Heart left ventricle (tissue), 16 donors: Measurements from ENCODE around the gene RAB17. TPM values are rescaled to one million over a fixed set of nuclear protein-coding genes. Genes with fewer than 3 reads are reported as not detected.

Experiments
- ATAC-seq, 4 donors: fragments of 200-7000 bp; cut with Tn5 transposase; one replicate each; pipeline ENCODE4 v1.9.1; 2020 to 2022; ENCODE audit warnings: moderate library complexity in 4 of 4, mild to moderate bottlenecking in 3 of 4, moderate number of reproducible peaks in 1 of 4
- DNase-seq, 5 donors: peaks; one replicate each; pipeline ENCODE4 v3.0.0-alpha.2; 2020
- H3K27ac ChIP-seq, 12 donors: fragments of 200-600 bp; sonication (generic) in 4 of 12; one replicate each; pipeline versions ENCODE4 v1.5.0 to v1.8.0; 2016 to 2022; ENCODE audit warnings: mild to moderate bottlenecking in 2 of 12
- H3K27me3 ChIP-seq, 9 donors: fragments of 200-600 bp; sonication (generic) in 2 of 9; one replicate each; pipeline versions ENCODE4 v1.5.1 to v1.8.0; 2016 to 2022; ENCODE audit warnings: mild to moderate bottlenecking in 3 of 9
- H3K36me3 ChIP-seq, 9 donors: fragments of 200-600 bp; sonication (generic) in 2 of 9; one replicate each; pipeline versions ENCODE4 v1.5.0 to v1.8.0; 2018 to 2022; ENCODE audit warnings: mild to moderate bottlenecking in 2 of 9
- H3K4me1 ChIP-seq, 12 donors: fragments of 200-600 bp; sonication (generic) in 4 of 12; one replicate each; pipeline versions ENCODE4 v1.5.0 to v1.8.0; 2016 to 2022; ENCODE audit warnings: mild to moderate bottlenecking in 3 of 12
- H3K4me3 ChIP-seq, 12 donors: fragments of 200-600 bp; sonication (generic) in 4 of 12; one replicate each; pipeline versions ENCODE4 v1.5.0 to v1.8.0; 2017 to 2022; ENCODE audit warnings: mild to moderate bottlenecking in 9 of 12, moderate library complexity in 4 of 12
- H3K9me3 ChIP-seq, 12 donors: fragments of 200-600 bp; sonication (generic) in 4 of 12; one replicate each; pipeline versions ENCODE4 v1.5.0 to v1.8.0; 2016 to 2022; ENCODE audit warnings: mild to moderate bottlenecking in 1 of 12
- POLR2A ChIP-seq, 2 donors: fragments of 450-650 bp; IDR thresholded peaks; one replicate each; pipeline ENCODE4 v1.6.1; 2017; ENCODE audit warnings: antibody characterized with exemption in 2 of 2, mild to moderate bottlenecking in 2 of 2, moderate library complexity in 2 of 2
- WGBS, 4 donors: extraction: QIAGEN DNeasy Blood & Tissue Kit in 2 of 4; methylation state at CpG; one replicate each; pipeline versions ENCODE4 v1.1.5 to v1.1.7; 2013 to 2018; 5-methylcytosine and 5-hydroxymethylcytosine counted together
- intact Hi-C, 10 donors: fragments of 100-400 bp; cut with DNase I; formaldehyde crosslinking; loops; one replicate each; pipeline versions ENCODE4 v1.11.1 to v1.14.2; 2022
- polyA plus RNA-seq, 2 donors: library from polyadenylated mRNA; stranded (reverse); fragments of 200-250 nt; gene quantifications; one replicate each; pipeline ENCODE4 v1.2.3, GENCODE V29; 2013
- total RNA-seq, 9 donors: library from RNA; depleted of rRNA in 2 of 9; stranded (reverse); fragments of >200 nt in 2 of 9; fragmentation: NEBNext Ultra II Directional in 3 of 9; extraction: Animal tissue kit (Norgen Biotek cat#: 25700) in 3 of 9; gene quantifications; one replicate each; pipeline versions ENCODE4 v1.1.0 to v1.2.4, GENCODE V29; 2016 to 2023
- TF ChIP-seq, protein P1 (sequence below), 12 donors: fragments of 200-600 bp; sonication (generic) in 4 of 12; IDR thresholded peaks; one replicate each; pipeline versions ENCODE4 v1.5.0 to v1.8.0; 2018 to 2022; ENCODE audit warnings: antibody characterized with exemption in 12 of 12, mild to moderate bottlenecking in 5 of 12
- donor health status: ischemic (EF 13 %, LVEDD 7.1; RV severe dilation, severe dysfunction).
- donor health status: healthy with polysubstance abuse.
- donor health status: DM: no; HTN: yes; CAD: no.
- donor health status: DM: no; HTN: no; CAD: no.
- donor health status: ischemic (EF 25% LVEDD 6.9; RV normal size, moderate dysfunction).
- donor health status: ischemic (EF 25% LVEDD 5.7; RV mildly dilated, moderate dysfunction).
- donor health status: healthy.
- donor health status: DM: yes; HTN: yes; CAD: no.
- donor health status: ischemic (EF 35%, LVEDD 5.7; RV mildly dilated, moderate dysfunction).
- donor health status: nonischemic (EF 11% LVEDD 7.7; RV severe dilation, severe dysfunction).
- donor health status: DM: yes; HTN: yes; CAD: no.
- donor health status: PGD.
- donor health status: ischemic (EF 29% LVEDD 5.4; RV normal size, mild dysfunction).
- donor health status: nonischemic (EF 23%, LVEDD 6.1; RV moderate dilation, normal function).

Gene RAB17
- total and polyA plus RNA-seq, 11 donors, result 1.1 to 7.3 (median 3.7) TPM

DNA sequence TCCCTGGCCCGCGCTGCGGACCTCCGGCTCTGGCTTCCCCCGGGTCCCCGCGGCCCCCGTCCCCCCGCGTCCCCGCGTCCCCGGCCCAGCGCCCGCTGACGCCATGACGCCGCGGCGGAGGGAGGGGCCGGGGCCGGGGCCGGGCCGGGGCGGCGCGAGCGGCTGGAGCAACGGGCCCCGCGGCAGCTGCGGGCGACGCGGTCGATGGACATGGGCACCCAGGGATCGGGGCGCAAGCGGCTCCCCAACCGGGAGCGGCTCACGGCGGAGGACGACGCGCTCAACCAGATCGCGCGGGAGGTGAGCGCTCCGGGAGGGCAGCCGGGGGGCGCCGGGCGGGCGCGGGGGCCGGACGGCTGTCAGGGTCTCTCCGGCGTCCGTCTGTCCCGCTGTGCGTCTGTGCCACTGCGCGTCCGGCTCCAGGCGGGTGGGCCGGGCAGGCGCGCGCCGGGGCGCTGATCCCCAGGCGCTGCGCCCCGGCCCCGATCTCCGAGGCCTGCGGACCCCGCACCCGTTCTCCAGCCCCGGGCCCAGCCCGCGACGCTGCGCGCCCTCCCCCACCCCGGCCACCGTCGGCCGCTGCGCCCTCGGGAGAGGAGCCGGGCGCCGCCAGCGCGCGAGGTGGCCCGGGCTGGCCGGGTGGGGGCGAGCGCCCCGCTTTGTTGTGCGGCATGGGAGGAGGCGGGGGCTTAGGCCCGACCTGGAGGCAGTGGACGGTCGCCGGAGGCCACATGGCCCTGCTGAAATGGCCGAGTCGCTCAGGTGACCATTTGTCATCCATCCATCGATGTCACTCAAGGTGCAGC, 37.1 kb upstream of the RAB17 start, which contains the start of gene LRRFIP1:
Gene LRRFIP1, plus strand, starts transcription at position 147 of the 806 bp plus-strand sequence. Its CDS starts 58 bp downstream, at position 205.
- Histone ChIP-seq H3K27me3 (peaks cover 0 to 6% (median 0%) of the 10 kb centered on the region in 9 donors), H3K4me1 (peaks cover 7 to 69% (median 48%) of the 10 kb centered on the region in 12 donors), H3K9me3 (no peaks in the 10 kb centered on the region), H3K36me3 (peaks cover 0 to 18% (median 0%) of the 10 kb centered on the region in 9 donors), H3K4me3 (peak within 1 kb of the TSS; percentile 52 to 92 (median 73)), H3K27ac (peak within 1 kb of the TSS; percentile 82 to 96 (median 90))
- 0 to 7% (median 1%) methylated on average over 3 to 114 of the region's 114 CpGs for WGBS, 4 donors
- TF ChIP-seq, protein P1, sequence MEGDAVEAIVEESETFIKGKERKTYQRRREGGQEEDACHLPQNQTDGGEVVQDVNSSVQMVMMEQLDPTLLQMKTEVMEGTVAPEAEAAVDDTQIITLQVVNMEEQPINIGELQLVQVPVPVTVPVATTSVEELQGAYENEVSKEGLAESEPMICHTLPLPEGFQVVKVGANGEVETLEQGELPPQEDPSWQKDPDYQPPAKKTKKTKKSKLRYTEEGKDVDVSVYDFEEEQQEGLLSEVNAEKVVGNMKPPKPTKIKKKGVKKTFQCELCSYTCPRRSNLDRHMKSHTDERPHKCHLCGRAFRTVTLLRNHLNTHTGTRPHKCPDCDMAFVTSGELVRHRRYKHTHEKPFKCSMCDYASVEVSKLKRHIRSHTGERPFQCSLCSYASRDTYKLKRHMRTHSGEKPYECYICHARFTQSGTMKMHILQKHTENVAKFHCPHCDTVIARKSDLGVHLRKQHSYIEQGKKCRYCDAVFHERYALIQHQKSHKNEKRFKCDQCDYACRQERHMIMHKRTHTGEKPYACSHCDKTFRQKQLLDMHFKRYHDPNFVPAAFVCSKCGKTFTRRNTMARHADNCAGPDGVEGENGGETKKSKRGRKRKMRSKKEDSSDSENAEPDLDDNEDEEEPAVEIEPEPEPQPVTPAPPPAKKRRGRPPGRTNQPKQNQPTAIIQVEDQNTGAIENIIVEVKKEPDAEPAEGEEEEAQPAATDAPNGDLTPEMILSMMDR (IDR thresholded peaks at IDR 0.05), result peak in 2 of 12 donors; percentile 31 to 39
- TF ChIP-seq POLR2A (IDR thresholded peaks at IDR 0.05), result peak in 1 of 2 donors; percentile 36
- ATAC-seq (peak in 3 of 4 donors; percentile 52 to 81 (median 79)), DNase-seq (peak in 4 of 5 donors; percentile 62 to 70 (median 67))
- intact Hi-C loops, result loop anchor here in 5 of 10 donors (5.0 kb wide), 3 partner anchors 35 to 105 kb away; no protein-coding TSS in a partner anchor

DNA sequence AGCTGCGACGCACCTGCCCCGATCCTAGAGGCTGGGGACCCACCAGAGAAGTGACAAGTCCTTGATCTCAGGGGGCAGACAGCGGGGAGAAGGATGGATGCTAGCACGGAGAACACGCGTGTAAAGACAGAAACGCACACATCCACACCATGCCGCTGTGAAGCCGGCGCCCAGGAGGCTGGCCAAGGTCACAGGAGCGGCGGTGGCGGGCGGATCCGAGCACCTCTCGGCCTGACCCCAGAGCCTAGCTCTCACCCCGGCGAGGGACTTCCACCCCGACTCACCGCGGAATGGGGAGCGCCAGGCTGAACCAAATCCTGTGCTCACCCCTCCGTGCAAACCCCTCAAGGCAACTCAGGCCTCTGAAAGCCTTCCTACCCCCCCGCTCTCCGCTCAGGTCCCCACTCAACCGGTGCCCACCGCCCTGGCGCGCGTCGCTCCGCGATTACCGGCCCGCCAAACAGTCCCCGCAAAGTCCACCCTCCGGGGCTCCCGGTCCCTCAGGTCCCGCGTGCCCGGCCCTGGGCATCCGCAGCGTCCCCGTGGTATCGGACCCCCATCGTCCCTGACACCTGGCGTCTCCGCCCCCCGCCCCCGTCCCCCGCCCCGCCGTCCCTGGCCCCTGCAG, 36.4 kb upstream of the RAB17 start:
- WGBS, 4 donors, result 20 to 42% (median 25%) methylated on average over 22 to 54 of the region's 54 CpGs
- DNase-seq (no peak), ATAC-seq (peak in 3 of 4 donors; percentile 8 to 37 (median 21))
- H3K4me1 ChIP-seq, result peaks cover 7 to 65% (median 45%) of the 10 kb centered on the region in 12 donors
- peaks cover 0 to 13% (median 0%) of the 10 kb centered on the region in 9 donors for H3K36me3 ChIP-seq
- H3K27me3 ChIP-seq, result peaks cover 0 to 6% (median 0%) of the 10 kb centered on the region in 9 donors
- H3K4me3 ChIP-seq, result peak overlapping the region; percentile 52 to 92 (median 73)
- H3K27ac ChIP-seq, result peak overlapping the region; percentile 82 to 96 (median 90)
- intact Hi-C loops, result loop anchor here in 5 of 10 donors (5.0 kb wide), 3 partner anchors 35 to 105 kb away; no protein-coding TSS in a partner anchor
- TF ChIP-seq, protein P1 (IDR thresholded peaks at IDR 0.05), result no peak
- TF ChIP-seq POLR2A (IDR thresholded peaks at IDR 0.05), result no peak
- no peaks in the 10 kb centered on the region for H3K9me3 ChIP-seq

DNA sequence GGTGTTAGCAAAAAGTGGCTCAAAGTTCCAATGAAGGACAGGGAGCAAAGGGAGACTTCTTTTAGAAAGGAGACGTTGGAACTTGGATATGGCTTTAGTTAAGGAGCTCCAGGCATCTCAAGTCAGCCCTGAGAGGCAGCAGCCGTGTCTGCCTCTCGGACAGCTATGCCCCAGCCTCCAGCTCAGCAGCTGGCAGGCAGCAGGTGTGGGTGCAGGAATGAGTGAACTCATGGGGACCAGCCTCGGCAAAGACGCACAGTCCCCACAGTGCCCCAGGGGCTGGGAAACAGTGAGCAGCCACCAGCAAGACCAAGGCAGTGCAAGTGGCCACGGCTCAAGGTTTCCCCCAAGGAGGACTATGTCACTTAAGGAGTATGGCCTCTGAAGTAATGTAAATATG, 35.2 kb upstream of the RAB17 start:
- peaks cover 0 to 12% (median 0%) of the 10 kb centered on the region in 9 donors for H3K36me3 ChIP-seq
- no peaks in the 10 kb centered on the region for H3K9me3 ChIP-seq
- no peak for ATAC-seq
- peak overlapping the region in 10 of 12 donors; percentile 51 to 95 (median 89) for H3K27ac ChIP-seq
- no peak for DNase-seq
- peaks cover 1 to 54% (median 36%) of the 10 kb centered on the region in 12 donors for H3K4me1 ChIP-seq
- H3K4me3 ChIP-seq, result no peak overlapping the region
- intact Hi-C loops, result loop anchor here in 5 of 10 donors (5.0 kb wide), 3 partner anchors 37 to 107 kb away; no protein-coding TSS in a partner anchor
- TF ChIP-seq, protein P1 (IDR thresholded peaks at IDR 0.05), result no peak
- no peak for TF ChIP-seq POLR2A (IDR thresholded peaks at IDR 0.05)
- 41 to 82% (median 70%) methylated on average over 4 to 6 of the region's 6 CpGs for WGBS, 4 donors
- H3K27me3 ChIP-seq, result peaks cover 0 to 6% (median 0%) of the 10 kb centered on the region in 9 donors
